Brain microvascular endothelial cell (primary cell): ENCODE results near the gene EXOC6B.

Source experiments
- DNase-seq: peaks from one replicate; pipeline ENCODE4 v3.0.0-alpha.2; 2020
- H3K27ac ChIP-seq: fragments of 250-450 bp; sonication (Bioruptor Pico); 2 replicates; pipeline ENCODE4 v1.5.1; 2020; ENCODE audit warnings: mild to moderate bottlenecking, moderate library complexity
- H3K27me3 ChIP-seq: fragments of 250-450 bp; sonication (Bioruptor Pico); replicated peaks from 2 replicates; pipeline ENCODE4 v1.5.1; 2020; ENCODE audit warnings: mild to moderate bottlenecking
- H3K36me3 ChIP-seq: fragments of 250-450 bp; sonication (Bioruptor Pico); replicated peaks from 2 replicates; pipeline ENCODE4 v1.5.1; 2020; ENCODE audit warnings: mild to moderate bottlenecking
- H3K4me3 ChIP-seq: 2 replicates; pipeline ENCODE4 v1.5.1; 2011; ENCODE audit warnings: low read depth, mild to moderate bottlenecking, control low read depth, low read length, moderate library complexity
- in situ Hi-C: cut with HindIII; loops from 2 replicates; pipeline ENCODE4 v1.10.0; 2017; ENCODE audit warnings: low sequenced_read_pairs, low pct_ligation_motif_present
- TF ChIP-seq, protein P1 (sequence below): IDR thresholded peaks from 2 replicates; pipeline ENCODE4 v1.5.1; 2011; ENCODE audit warnings: low read depth, mild to moderate bottlenecking, moderate library complexity, low read length, control low read depth, inconsistent platforms; ENCODE audit errors: missing control alignments

The EXOC6B gene

DNA sequence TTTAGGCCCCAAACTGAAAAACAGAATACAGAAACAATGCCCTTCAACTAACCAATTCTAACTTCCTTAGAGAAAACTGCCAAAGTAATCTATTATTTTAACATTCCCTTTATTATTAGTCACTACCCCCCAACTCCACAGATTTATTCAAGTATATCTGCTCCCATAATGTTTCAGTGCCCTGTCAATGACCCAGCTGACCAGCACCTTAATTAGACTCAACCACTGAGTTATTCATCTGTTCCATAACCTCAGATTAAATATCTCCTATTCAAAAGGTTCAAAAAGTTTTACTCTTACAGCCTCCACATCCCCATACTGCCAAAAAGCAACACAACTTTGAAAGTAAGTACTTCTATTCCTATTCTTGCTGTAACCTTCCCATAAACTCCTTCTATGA, 202.4 kb downstream of the EXOC6B start:
- H3K36me3 ChIP-seq = no peaks in the 10 kb centered on the region
- in situ Hi-C loops = no loop called here
- H3K4me3 ChIP-seq = no peak overlapping the region
- DNase-seq = no peak
- H3K27me3 ChIP-seq = no peaks in the 10 kb centered on the region
- H3K27ac ChIP-seq = no peak overlapping the region
- TF ChIP-seq, protein P1, sequence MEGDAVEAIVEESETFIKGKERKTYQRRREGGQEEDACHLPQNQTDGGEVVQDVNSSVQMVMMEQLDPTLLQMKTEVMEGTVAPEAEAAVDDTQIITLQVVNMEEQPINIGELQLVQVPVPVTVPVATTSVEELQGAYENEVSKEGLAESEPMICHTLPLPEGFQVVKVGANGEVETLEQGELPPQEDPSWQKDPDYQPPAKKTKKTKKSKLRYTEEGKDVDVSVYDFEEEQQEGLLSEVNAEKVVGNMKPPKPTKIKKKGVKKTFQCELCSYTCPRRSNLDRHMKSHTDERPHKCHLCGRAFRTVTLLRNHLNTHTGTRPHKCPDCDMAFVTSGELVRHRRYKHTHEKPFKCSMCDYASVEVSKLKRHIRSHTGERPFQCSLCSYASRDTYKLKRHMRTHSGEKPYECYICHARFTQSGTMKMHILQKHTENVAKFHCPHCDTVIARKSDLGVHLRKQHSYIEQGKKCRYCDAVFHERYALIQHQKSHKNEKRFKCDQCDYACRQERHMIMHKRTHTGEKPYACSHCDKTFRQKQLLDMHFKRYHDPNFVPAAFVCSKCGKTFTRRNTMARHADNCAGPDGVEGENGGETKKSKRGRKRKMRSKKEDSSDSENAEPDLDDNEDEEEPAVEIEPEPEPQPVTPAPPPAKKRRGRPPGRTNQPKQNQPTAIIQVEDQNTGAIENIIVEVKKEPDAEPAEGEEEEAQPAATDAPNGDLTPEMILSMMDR = no peak

DNA sequence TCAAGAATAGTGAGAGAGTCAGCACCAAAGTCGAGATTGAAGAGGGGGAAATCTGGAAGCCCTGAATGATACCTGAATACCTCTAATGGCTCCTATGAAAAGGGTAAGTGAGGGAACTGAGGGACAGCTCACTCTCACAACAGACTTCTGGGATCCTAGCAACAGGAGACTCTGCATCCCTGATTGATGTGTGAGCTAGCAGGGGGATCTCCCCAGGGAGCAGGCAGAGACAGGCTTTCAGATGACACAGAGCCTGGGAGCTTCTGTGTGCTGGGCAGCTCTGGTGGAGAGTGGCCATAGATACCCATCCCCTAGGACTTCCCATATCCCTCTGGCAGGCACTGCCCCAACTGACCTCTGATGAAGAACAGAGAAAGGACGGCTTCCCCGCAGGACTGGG, 206.2 kb downstream of the EXOC6B start:
- H3K36me3 ChIP-seq = no peaks in the 10 kb centered on the region
- TF ChIP-seq, protein P1 = no peak
- H3K27me3 ChIP-seq = no peaks in the 10 kb centered on the region
- peak; percentile 47 for DNase-seq
- in situ Hi-C loops = no loop called here
- H3K4me3 ChIP-seq = no peak overlapping the region
- no peak overlapping the region for H3K27ac ChIP-seq

DNA sequence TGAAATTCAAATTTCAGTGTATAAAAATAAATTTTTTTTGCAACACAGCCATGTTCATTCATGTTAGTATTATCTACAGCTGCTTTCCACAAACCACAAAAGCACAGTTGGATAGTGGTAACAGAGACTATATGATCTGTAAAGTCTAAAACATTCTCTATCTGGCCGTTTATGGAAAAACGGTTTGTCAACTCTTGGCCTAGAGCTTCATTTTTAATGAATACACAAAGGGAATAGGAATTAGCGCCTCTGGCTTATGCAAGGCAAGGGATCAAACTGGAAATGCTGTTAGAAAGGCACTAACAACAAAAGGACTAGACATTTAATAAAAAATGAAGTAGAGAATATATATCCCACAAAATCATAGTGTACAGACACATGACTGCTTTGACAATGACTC, 211.9 kb downstream of the EXOC6B start:
- Histone ChIP-seq H3K36me3 (no peaks in the 10 kb centered on the region), H3K4me3 (no peak overlapping the region), H3K27me3 (no peaks in the 10 kb centered on the region), H3K27ac (no peak overlapping the region)
- in situ Hi-C loops = no loop called here
- TF ChIP-seq, protein P1 = no peak
- DNase-seq = no peak

DNA sequence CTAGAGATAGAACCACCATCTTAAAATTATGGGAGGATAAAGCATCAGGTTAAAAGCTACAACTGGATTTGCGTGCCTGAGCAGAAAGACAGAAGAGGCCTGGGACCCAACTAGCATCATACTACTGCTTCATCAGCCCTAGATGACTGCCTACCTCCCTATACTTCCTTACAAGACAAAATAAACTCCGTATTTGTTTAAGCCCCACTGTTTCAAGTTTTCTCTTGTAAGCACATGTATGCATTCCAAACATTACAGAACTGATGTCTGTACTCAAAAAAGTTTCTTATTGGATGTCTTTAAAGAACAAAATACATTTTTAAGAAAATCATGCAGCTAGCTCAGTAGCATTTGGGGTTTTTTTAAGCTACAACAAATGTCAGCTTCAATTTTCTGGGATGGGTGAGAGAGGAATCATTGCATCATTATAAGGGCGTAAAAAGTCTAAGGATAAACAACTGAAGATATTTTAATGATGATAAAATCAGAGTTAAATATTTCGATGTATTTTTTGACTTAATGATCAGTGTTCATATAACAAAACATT, 213.1 kb downstream of the EXOC6B start:
- Histone ChIP-seq H3K27ac (no peak overlapping the region), H3K4me3 (no peak overlapping the region), H3K36me3 (no peaks in the 10 kb centered on the region), H3K27me3 (no peaks in the 10 kb centered on the region)
- in situ Hi-C loops = no loop called here
- TF ChIP-seq, protein P1 = no peak
- no peak for DNase-seq

DNA sequence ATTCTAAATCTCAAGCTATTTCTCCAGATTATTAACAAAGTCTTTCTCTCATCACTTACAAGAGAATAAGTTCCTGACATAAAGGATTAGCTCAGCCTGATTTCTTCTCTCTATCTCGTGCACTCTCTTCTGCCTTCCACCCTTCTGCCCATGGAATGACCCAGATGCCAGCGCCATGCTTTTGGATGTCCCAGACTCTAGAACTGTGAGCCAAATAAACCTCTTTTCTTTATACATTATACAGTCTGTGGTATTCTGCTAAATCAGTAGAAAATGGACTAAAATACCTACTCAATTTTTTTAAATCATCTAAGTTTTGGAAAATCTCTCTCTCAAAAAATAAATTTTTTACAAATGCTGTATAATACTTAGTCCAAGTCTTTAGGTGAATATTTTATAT, 218.6 kb downstream of the EXOC6B start:
- Histone ChIP-seq H3K36me3 (no peaks in the 10 kb centered on the region), H3K27me3 (no peaks in the 10 kb centered on the region), H3K4me3 (no peak overlapping the region), H3K27ac (no peak overlapping the region)
- DNase-seq = no peak
- TF ChIP-seq, protein P1 = no peak
- in situ Hi-C loops = no loop called here

DNA sequence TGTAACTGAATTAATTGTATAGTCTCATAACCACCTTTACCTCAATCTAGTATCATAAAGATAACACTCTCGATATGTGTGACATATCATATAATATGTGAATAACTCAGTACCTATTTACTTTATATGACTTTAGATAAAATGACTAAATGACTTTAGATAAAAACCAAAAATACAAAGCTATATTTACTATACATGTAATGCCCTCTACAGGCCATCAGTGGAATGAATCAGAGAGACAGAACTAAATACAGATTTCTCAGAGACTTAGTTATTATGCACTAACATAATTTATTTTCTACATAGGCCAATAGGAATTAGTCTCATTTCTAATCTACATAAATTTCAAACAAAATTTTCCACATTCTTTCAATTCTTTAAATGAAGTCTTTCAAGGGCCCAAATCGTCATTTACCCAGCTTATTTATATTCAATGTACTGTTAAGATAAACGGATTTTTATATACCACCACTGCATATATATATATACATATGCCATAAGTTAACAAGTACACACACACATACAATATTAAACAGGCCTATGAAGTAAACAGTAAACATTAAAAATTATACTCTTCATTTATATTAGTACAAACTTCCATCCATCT, 219.9 kb downstream of the EXOC6B start:
- no peak overlapping the region for H3K27ac ChIP-seq
- no peaks in the 10 kb centered on the region for H3K36me3 ChIP-seq
- TF ChIP-seq, protein P1 = peak; percentile 49
- peak; percentile 24 for DNase-seq
- in situ Hi-C loops = no loop called here
- no peaks in the 10 kb centered on the region for H3K27me3 ChIP-seq
- no peak overlapping the region for H3K4me3 ChIP-seq
